Effector memory CD4-positive, alpha-beta T cell (primary cell): ENCODE results near the gene STRBP.

Experiments
- DNase-seq, 3 donors: peaks; one replicate each; pipeline ENCODE4 v3.0.0-alpha.2; 2020
- H3K27ac ChIP-seq: 2 replicates; pipeline ENCODE4 v1.7.0; 2013; ENCODE audit warnings: mild to moderate bottlenecking, low read length, moderate library complexity; ENCODE audit not compliant: insufficient read depth, poor library complexity, severe bottlenecking
- H3K27me3 ChIP-seq: replicated peaks from 2 replicates; pipeline ENCODE4 v1.7.0; 2013; ENCODE audit warnings: mild to moderate bottlenecking, low read length; ENCODE audit not compliant: insufficient read depth, control insufficient read depth, poor library complexity, severe bottlenecking
- H3K36me3 ChIP-seq: 2 replicates; pipeline ENCODE4 v1.7.0; 2013; ENCODE audit warnings: mild to moderate bottlenecking, low read length, moderate library complexity; ENCODE audit not compliant: control insufficient read depth, insufficient read depth
- H3K4me1 ChIP-seq: 2 replicates; pipeline ENCODE4 v1.7.0; 2013; ENCODE audit warnings: low read length, mild to moderate bottlenecking; ENCODE audit not compliant: control insufficient read depth, insufficient read depth, poor library complexity, severe bottlenecking
- H3K4me3 ChIP-seq: 2 replicates; pipeline ENCODE4 v1.7.0; 2013; ENCODE audit warnings: low read length, low read depth, mild to moderate bottlenecking; ENCODE audit not compliant: insufficient read depth, poor library complexity, severe bottlenecking
- H3K9me3 ChIP-seq: 2 replicates; pipeline ENCODE4 v1.7.0; 2013; ENCODE audit warnings: mild to moderate bottlenecking, low read length, moderate library complexity; ENCODE audit not compliant: control insufficient read depth

STRBP gene

GRCh38 chr9:123087359-123087888, 181.0 kb downstream of the STRBP start:
- no peaks in the 10 kb centered on the region for H3K4me1 ChIP-seq
- no peak overlapping the region for H3K27ac ChIP-seq
- peaks cover 39% of the 10 kb centered on the region for H3K36me3 ChIP-seq
- DNase-seq, result no peak
- no peak overlapping the region for H3K4me3 ChIP-seq
- H3K9me3 ChIP-seq, result no peaks in the 10 kb centered on the region
- no peaks in the 10 kb centered on the region for H3K27me3 ChIP-seq

GRCh38 chr9:123085916-123086315, 182.5 kb downstream of the STRBP start:
- no peaks in the 10 kb centered on the region for H3K4me1 ChIP-seq
- DNase-seq, result no peak
- no peak overlapping the region for H3K4me3 ChIP-seq
- H3K27ac ChIP-seq, result no peak overlapping the region
- peaks cover 42% of the 10 kb centered on the region for H3K36me3 ChIP-seq
- H3K9me3 ChIP-seq, result no peaks in the 10 kb centered on the region
- H3K27me3 ChIP-seq, result no peaks in the 10 kb centered on the region

GRCh38 chr9:123084256-123084655, 184.1 kb downstream of the STRBP start:
- Histone ChIP-seq H3K27ac (no peak overlapping the region), H3K27me3 (no peaks in the 10 kb centered on the region), H3K9me3 (no peaks in the 10 kb centered on the region), H3K36me3 (peaks cover 37% of the 10 kb centered on the region), H3K4me3 (no peak overlapping the region), H3K4me1 (no peaks in the 10 kb centered on the region)
- DNase-seq, result no peak

DNA sequence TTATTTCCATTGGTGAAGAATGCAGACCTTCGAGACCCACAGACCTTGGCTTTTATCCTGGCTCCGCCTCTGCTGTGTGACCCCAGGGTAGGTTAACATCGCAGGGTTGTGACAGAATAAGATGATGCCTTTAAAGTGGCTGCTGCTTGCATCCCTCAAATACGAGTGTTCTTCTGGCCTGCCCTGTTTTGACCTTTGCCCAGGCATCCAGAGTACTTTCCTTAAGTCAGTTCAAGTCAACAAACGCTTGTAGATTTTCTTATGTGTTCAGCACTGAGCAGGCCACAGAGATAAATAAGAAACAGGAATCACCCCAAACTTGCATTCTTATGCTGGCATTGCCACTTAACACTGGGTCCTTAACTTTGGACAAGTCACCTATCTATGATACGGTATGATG, 184.7 kb downstream of the STRBP start:
- DNase-seq, result no peak
- H3K4me3 ChIP-seq, result no peak overlapping the region
- no peak overlapping the region for H3K27ac ChIP-seq
- peaks cover 35% of the 10 kb centered on the region for H3K36me3 ChIP-seq
- no peaks in the 10 kb centered on the region for H3K9me3 ChIP-seq
- no peaks in the 10 kb centered on the region for H3K4me1 ChIP-seq
- H3K27me3 ChIP-seq, result no peaks in the 10 kb centered on the region

DNA sequence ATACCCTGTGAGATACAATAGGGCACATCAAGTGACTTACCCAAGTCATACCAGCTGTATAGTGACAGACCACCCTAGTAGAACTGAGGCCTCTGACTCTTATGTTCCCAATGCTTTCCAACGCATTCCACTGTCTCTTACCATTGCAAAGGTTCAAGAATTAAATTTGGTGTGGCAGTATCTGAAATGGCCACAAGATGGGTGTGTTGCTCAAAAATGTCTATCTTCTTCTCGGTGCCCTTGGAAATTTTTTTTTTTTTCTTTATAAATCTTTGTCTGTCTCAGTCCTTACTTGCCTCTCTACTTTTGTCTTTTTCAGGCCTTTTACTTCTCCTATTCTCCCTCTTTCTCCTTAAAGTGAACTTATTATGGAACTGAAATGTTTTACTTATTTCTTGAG, 186.6 kb downstream of the STRBP start:
- no peaks in the 10 kb centered on the region for H3K27me3 ChIP-seq
- H3K9me3 ChIP-seq, result no peaks in the 10 kb centered on the region
- no peak overlapping the region for H3K27ac ChIP-seq
- H3K36me3 ChIP-seq, result peaks cover 42% of the 10 kb centered on the region
- DNase-seq, result no peak
- H3K4me1 ChIP-seq, result no peaks in the 10 kb centered on the region
- no peak overlapping the region for H3K4me3 ChIP-seq

- no peak overlapping the region for H3K27ac ChIP-seq
- H3K4me1 ChIP-seq, result no peaks in the 10 kb centered on the region
- no peaks in the 10 kb centered on the region for H3K9me3 ChIP-seq
- H3K27me3 ChIP-seq, result no peaks in the 10 kb centered on the region
- H3K36me3 ChIP-seq, result peaks cover 46% of the 10 kb centered on the region
- no peak for DNase-seq
- H3K4me3 ChIP-seq, result no peak overlapping the region
Observed at GRCh38 chr9:123080444-123080843, 187.9 kb downstream of the STRBP start.

GRCh38 chr9:123074628-123075027, 193.8 kb downstream of the STRBP start:
- no peak overlapping the region for H3K4me3 ChIP-seq
- no peak overlapping the region for H3K27ac ChIP-seq
- H3K27me3 ChIP-seq, result no peaks in the 10 kb centered on the region
- DNase-seq, result no peak
- H3K4me1 ChIP-seq, result no peaks in the 10 kb centered on the region
- H3K9me3 ChIP-seq, result no peaks in the 10 kb centered on the region
- peaks cover 52% of the 10 kb centered on the region for H3K36me3 ChIP-seq

DNA sequence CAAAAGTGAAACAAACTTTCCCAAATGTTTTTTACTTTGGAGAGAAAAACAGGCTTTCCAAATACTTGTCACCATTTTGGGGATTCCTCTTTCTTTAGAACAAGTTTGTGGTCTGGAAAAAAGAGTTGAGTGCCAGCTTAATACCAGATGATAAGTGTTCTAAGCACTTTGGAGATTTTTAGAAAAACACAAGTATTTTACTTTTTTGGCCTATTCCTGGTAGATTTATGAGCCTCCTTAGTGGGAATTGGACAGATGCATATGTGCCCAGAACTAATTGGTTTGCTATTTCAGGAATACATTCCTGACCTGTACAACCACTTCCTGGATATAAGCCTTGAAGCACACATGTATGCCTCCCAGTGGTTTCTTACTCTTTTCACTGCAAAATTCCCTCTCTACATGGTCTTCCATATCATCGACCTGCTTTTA, 194.4 kb downstream of the STRBP start:
- H3K27ac ChIP-seq, result no peak overlapping the region
- peaks cover 50% of the 10 kb centered on the region for H3K36me3 ChIP-seq

GRCh38 chr9:123073441-123073840, 194.9 kb downstream of the STRBP start:
- Histone ChIP-seq H3K4me1 (no peaks in the 10 kb centered on the region), H3K36me3 (peaks cover 50% of the 10 kb centered on the region), H3K4me3 (no peak overlapping the region), H3K27ac (no peak overlapping the region), H3K27me3 (no peaks in the 10 kb centered on the region), H3K9me3 (no peaks in the 10 kb centered on the region)
- DNase-seq, result no peak

More for the DNA sequence above, 194.4 kb downstream of the STRBP start:
- DNase-seq, result no peak
- Histone ChIP-seq H3K9me3 (no peaks in the 10 kb centered on the region), H3K4me1 (no peaks in the 10 kb centered on the region), H3K27me3 (no peaks in the 10 kb centered on the region), H3K4me3 (no peak overlapping the region)

DNA sequence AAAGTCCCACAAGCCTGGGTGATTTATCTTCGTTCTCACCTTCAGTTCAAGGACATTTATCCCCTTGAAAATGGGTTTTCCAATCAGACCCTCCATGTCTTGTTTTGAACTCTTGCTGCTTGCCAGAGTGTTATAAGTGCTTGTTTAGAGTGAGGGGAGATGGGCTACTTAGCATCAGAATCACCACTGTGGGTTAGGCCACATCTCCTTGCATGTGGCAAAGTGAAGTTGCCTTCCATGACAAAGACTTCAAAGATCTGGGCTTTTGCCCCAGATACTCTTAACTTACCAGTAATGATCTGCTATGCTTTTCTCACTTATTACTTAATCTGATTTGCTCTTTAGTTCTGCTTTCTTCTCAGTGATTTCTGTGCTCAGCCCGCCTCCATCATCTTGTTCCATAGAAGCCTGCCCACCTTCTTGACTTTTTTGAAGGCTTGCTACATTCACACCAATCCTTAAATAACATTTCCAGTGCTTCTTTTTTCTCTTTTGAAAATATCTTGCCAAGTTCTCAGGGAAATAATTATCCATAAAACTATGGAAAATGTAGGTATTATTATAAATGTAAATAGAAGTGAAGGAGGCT, 195.9 kb downstream of the STRBP start:
- DNase-seq, result no peak
- Histone ChIP-seq H3K36me3 (peaks cover 44% of the 10 kb centered on the region), H3K27me3 (no peaks in the 10 kb centered on the region)

More for the DNA sequence above, 195.9 kb downstream of the STRBP start:
- Histone ChIP-seq H3K27ac (no peak overlapping the region), H3K4me1 (no peaks in the 10 kb centered on the region), H3K9me3 (no peaks in the 10 kb centered on the region), H3K4me3 (no peak overlapping the region)
